ENCODE measurements around the gene ATP2C1.

The ATP2C1 gene

GRCh38 chr3:130948001-130948773 is 54.3 kb downstream of the ATP2C1 start:
- no peak for DNase-seq
- no peak for TF ChIP-seq CTCF (IDR thresholded peaks at IDR 0.05)
- no peak overlapping the region for H3K27ac Mint-ChIP-seq
- H3K4me1 Mint-ChIP-seq, result no peaks in the 10 kb centered on the region
- peaks cover 70% of the 10 kb centered on the region for H3K36me3 Mint-ChIP-seq (ENCODE audit: low read depth)
- H3K27me3 Mint-ChIP-seq (ENCODE audit: low read depth, poor library complexity), result peaks cover 3% of the 10 kb centered on the region
- H3K4me3 Mint-ChIP-seq, result no peak overlapping the region
- H3K9me3 Mint-ChIP-seq, result peaks cover 9% of the 10 kb centered on the region

- Mint-ChIP-seq H3K4me1 (no peaks in the 10 kb centered on the region), H3K27ac (no peak overlapping the region), H3K36me3 (ENCODE audit: low read depth) (peaks cover 70% of the 10 kb centered on the region), H3K9me3 (peaks cover 9% of the 10 kb centered on the region), H3K4me3 (no peak overlapping the region), H3K27me3 (ENCODE audit: low read depth, poor library complexity) (peaks cover 3% of the 10 kb centered on the region)
- DNase-seq, result no peak
- no peak for TF ChIP-seq CTCF (IDR thresholded peaks at IDR 0.05)
These were observed 55.0 kb downstream of the ATP2C1 start for GRCh38 chr3:130948929-130949328.

GRCh38 chr3:130950124-130950523 is 56.2 kb downstream of the ATP2C1 start:
- TF ChIP-seq CTCF (IDR thresholded peaks at IDR 0.05), result no peak
- H3K27ac Mint-ChIP-seq, result no peak overlapping the region
- peaks cover 66% of the 10 kb centered on the region for H3K36me3 Mint-ChIP-seq (ENCODE audit: low read depth)
- no peak overlapping the region for H3K4me3 Mint-ChIP-seq
- H3K27me3 Mint-ChIP-seq (ENCODE audit: low read depth, poor library complexity), result peaks cover 3% of the 10 kb centered on the region
- no peaks in the 10 kb centered on the region for H3K4me1 Mint-ChIP-seq
- no peak for DNase-seq
- H3K9me3 Mint-ChIP-seq, result peaks cover 9% of the 10 kb centered on the region

- H3K4me3 Mint-ChIP-seq, result no peak overlapping the region
- no peak overlapping the region for H3K27ac Mint-ChIP-seq
These were observed 56.8 kb downstream of the ATP2C1 start for GRCh38 chr3:130950641-130951040.

GRCh38 chr3:130955481-130955880 is 61.6 kb downstream of the ATP2C1 start:
- Mint-ChIP-seq H3K36me3 (ENCODE audit: low read depth) (peaks cover 53% of the 10 kb centered on the region), H3K27me3 (ENCODE audit: low read depth, poor library complexity) (no peaks in the 10 kb centered on the region), H3K27ac (peak overlapping the region; percentile 21), H3K9me3 (no peaks in the 10 kb centered on the region), H3K4me1 (no peaks in the 10 kb centered on the region), H3K4me3 (no peak overlapping the region)
- no peak for DNase-seq
- no peak for TF ChIP-seq CTCF (IDR thresholded peaks at IDR 0.05)

More at GRCh38 chr3:130950641-130951040, 56.8 kb downstream of the ATP2C1 start:
- Mint-ChIP-seq H3K36me3 (ENCODE audit: low read depth) (peaks cover 65% of the 10 kb centered on the region), H3K27me3 (ENCODE audit: low read depth, poor library complexity) (peaks cover under 1% of the 10 kb centered on the region), H3K9me3 (peaks cover 9% of the 10 kb centered on the region), H3K4me1 (no peaks in the 10 kb centered on the region)
- DNase-seq, result no peak
- no peak for TF ChIP-seq CTCF (IDR thresholded peaks at IDR 0.05)

- no peaks in the 10 kb centered on the region for H3K27me3 Mint-ChIP-seq (ENCODE audit: low read depth, poor library complexity)
- H3K27ac Mint-ChIP-seq, result no peak overlapping the region
- peaks cover 58% of the 10 kb centered on the region for H3K36me3 Mint-ChIP-seq (ENCODE audit: low read depth)
- no peak for DNase-seq
- TF ChIP-seq CTCF (IDR thresholded peaks at IDR 0.05), result no peak
- no peak overlapping the region for H3K4me3 Mint-ChIP-seq
- H3K4me1 Mint-ChIP-seq, result no peaks in the 10 kb centered on the region
- no peaks in the 10 kb centered on the region for H3K9me3 Mint-ChIP-seq
These were observed 62.4 kb downstream of the ATP2C1 start for GRCh38 chr3:130956281-130956680.

Data from nephron progenitor cell (in vitro differentiated cells).